Stimulated activated CD4-positive, alpha-beta T cell treated with anti-CD3 and anti-CD28 coated beads, Interleukin-2, amount 100 ng/mL, for 24 hours (primary cell): ENCODE results near the gene PTGFRN.

Source experiments
- DNase-seq, 2 donors: peaks; one replicate each; pipeline ENCODE4 v3.0.0-alpha.2; 2020

PTGFRN gene

GRCh38 chr1:116891396-116892079 is 18.2 kb upstream of the PTGFRN start:
- no peak for DNase-seq

- DNase-seq, result no peak
Measured at GRCh38 chr1:116895073-116895472, 14.6 kb upstream of the PTGFRN start.

- DNase-seq, result no peak
Measured at GRCh38 chr1:116899529-116899928, 10.2 kb upstream of the PTGFRN start.

DNA sequence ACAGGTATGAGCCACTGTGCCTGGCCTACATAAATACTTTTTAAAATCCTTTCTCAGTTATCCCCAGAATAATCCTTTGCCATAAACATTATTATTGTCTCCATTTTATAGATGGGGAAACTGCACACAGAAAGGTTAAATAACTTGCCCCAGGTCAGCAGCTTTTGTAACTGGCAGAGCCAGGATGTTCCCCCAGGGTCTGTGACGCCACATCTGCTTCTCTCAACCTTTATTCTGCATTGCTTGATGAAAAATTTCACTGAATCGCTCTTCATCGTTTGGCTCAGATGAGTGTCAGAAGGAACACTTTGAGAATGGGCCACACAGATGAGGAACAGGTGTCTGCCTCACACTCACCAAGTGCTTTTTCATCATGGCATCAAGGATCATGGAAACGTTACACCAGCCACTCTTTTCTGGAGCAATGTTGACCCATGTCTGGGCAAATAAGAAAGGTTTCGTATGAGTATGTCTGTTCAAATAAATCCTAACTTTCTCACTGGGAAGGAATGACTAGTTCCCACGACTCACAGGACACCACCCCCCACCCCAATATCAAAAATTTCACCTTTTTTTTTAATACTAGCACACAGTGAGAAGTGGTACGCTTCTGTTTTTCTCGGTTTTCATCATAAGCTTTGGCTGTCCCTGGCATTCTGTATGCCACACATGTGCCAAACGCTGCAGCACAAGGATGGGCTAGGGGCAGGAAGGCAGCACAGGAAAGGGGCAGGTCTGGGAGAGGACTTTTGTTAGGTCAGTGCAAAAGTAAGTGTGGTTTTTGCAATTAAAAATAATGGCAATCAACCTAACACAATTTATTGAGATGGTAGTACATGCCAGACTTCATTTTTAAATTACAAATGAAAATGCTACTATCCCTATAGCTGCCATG is 9.0 kb upstream of the PTGFRN start:
- DNase-seq, result no peak

GRCh38 chr1:116902027-116902426 is 7.7 kb upstream of the PTGFRN start:
- DNase-seq, result no peak

DNA sequence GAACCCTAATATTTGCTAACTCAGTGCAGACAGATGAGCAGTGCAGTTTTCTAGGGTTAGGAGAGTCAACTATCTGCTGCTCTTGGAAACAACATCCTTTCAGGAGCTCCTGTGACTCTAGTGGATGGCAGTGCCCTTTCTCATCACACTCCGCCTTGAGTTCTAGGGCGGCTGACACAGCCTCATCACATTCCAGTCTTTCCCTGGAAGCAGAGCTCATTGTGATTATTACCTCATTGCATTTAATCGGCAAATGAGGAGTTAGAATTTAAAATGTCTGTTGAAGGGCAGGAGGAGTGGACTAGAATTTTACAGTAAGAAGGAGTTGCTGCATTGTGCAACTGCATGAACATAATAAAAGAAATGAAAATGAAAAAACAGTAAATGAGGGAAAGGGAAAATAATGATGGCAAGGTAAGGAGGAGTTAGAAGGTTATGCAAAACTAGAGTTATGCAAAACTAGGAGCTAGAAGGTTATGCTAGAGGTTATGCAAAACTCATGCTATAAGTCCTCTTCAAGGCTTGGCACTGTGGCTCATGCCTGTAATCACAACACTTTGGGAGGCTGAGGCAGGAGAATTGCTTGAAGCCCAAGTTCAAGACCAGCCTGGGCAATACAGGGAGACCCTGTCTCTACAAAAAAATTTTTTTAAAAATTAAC is 6.9 kb upstream of the PTGFRN start:
- no peak for DNase-seq

- DNase-seq, result no peak
Measured at GRCh38 chr1:116904791-116905320, 4.9 kb upstream of the PTGFRN start.

GRCh38 chr1:116906812-116907211 is 2.9 kb upstream of the PTGFRN start:
- no peak for DNase-seq

GRCh38 chr1:116907351-116907750 is 2.4 kb upstream of the PTGFRN start:
- no peak for DNase-seq

- no peak for DNase-seq
Measured at GRCh38 chr1:116908266-116908665, 1.4 kb upstream of the PTGFRN start.

GRCh38 chr1:116908820-116909511 is 750 bp upstream of the PTGFRN start:
- no peak for DNase-seq

DNA sequence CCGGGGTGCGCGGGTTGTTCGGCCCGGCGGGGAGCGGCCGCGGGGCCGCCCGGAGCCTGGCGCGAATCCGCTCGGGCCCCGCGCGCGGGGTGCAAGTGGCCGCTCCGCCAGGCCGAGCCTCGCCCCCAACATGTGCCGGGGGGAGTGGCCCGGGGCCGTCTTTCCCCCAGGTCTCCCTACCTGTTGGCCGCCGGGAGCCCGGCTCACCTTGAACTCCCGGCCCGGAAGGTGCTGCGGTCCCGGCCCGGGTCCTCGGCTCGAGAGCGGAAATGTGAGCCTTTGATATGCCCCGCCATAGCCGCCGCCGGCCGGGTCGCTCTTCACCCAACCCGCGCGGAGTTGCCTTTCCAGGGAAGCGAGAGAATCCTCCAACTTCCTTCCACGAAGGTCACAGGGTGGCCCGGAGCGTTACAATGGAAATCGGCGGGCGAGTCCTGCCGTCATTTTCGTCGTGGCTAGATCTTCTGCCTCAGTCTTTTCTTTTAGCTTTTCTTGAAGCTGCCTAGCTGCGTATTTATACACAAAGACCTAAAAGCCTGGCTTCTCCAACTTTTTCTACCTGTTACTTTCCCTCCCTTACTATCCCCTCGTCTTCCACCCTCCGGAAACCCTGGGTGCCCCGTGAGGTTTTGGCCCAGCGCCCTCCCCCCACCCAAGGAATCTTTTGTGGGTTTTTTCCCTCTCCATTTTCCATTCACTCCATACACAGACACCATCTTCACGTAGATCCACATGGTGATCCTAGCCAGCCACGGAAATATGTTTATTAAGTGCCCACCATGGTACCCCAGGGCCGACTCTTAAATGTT is 867 bp downstream of the PTGFRN start:
- DNase-seq, result peak; percentile 57 to 58

DNA sequence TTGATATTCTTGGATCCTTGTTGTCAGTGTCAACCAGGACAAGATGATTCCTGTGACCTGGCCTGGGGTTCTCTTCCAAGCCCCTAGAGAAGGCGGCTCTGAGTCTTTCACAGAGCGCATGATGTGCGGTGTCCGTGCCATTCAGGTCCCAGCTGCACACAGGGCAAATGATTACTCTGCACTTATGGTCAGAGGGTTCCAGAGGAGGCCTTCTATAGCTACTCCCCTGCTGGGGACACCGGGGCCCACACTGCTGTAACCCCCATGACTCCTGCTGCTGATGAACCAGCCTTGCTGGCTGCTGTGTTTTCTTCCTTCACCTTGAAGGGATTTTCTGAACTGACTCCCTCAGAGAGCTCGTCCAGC is 1.5 kb downstream of the PTGFRN start:
- DNase-seq, result no peak

- DNase-seq, result no peak
Measured at GRCh38 chr1:116911779-116912469, 2.2 kb downstream of the PTGFRN start.

DNA sequence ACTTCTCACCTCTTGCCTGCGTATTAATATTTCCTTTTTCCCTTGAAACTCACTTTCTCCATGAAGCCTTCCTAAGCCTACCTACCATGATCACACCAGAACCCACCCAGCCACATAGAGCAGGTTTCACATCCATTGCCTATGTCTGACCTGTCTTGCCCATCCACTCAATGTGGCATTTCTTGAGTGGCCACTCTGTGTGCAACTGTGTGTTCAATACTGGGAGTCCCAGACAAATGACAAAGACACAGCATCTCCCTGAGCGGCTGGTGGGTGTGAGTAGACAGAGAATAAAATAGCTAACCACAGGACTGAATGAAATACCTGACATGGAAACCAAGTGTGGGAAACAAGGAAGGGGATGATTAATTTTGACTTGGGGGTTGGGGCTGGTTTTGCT is 3.1 kb downstream of the PTGFRN start:
- no peak for DNase-seq

DNA sequence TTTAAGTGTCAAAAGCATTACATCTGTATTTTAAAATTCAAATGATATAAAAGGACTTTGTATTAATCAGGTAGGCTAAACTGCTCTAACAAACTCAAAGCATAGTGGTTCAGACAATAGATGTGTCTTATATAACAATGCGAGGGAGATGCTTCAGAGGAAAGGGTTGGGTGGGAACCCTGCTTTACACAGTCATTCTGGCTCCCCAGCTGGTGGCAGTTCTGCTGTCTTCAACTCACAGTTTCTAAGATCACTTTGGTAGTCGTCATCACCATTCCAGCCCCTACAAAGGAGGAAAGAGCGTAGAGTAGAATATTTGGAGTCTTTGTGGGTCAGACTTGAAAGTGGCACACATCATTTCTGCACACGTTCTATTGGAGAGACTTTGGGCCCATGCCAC is 4.2 kb downstream of the PTGFRN start:
- no peak for DNase-seq

- no peak for DNase-seq
Measured at GRCh38 chr1:116914667-116915066, 5.0 kb downstream of the PTGFRN start.

DNA sequence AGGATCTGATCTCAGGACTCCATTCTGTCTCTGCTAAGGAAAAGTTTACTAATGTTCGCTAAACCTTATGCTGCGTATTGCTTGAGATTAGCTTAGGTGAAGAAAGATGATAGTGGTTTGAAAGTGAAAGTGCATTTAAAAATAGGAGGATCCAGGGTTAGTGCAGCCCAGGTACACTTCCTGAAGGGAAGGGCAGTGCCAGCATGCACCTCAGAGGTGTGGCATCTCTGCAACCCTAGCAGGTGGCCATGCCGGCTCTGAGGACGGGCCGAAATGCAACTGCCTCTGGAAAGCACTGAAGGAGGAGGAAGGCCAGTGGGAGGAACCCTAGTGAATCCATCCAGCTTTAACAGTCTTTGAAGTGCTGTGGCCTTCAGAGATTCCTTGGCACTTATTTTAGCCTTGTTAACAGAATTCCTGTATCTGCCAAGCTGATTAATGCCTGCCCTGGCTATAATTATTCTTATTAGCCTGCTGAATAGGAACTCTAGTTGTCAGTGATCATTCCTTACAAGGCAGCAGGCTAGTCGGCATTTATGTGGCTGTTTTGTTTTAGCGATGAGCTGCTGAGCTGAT is 5.5 kb downstream of the PTGFRN start:
- DNase-seq, result no peak

GRCh38 chr1:116916002-116916401 is 6.3 kb downstream of the PTGFRN start:
- DNase-seq, result no peak

DNA sequence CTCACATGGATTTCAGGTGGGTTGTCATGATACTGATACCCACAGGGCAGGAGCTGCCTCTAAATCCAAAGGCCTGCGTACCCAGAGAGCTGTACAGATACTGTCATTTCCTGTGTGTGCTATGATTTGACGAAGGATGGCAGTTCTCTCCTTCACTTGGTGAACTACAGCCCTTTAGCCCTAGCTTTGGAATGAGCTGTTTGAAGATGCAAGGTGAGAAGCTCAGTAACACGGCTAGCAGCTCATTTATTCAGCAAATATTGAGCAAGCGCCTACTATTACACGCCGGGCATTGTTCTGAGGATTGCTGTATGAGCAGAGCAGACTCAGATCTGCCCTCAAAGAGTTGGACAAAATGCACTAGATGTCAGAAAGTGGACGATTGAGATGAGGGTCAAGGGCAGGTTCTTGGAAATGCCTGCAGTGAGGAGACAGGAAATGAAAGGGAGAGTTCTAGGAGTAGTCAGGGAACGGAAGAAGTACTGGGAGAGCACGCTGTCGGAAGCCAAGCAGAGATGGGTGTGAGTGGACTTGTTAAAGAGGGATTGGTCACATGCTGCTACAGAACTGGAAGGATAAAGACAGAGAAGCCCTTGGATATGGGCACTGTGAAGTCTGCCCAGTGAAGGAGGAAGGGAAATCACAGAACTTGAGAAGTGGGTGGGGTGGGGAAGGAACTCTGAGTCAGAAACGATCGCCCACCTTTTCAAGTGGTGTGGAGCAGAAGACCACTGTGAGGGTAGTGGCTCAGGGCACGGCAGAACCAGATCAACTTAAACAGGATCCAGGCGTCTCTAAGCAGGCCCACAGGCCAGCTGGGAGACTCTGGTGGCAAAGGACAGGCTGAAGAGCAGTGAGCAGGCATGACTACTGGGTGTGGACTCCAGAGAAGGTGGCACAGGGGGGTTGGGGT is 7.1 kb downstream of the PTGFRN start:
- DNase-seq, result no peak
